Hepatocyte (in vitro differentiated cells): ENCODE data around the gene TPMT. TPM values are rescaled to one million over a fixed set of nuclear protein-coding genes. Genes with fewer than 3 reads are reported as not detected.

ENCODE experiments used
- DNase-seq: peaks from one replicate; pipeline ENCODE4 v3.0.0-alpha.2; 2016; ENCODE audit warnings: low spot score
- H2AFZ ChIP-seq: fragments of 200-600 bp; sonication (generic); 2 replicates; pipeline ENCODE4 v1.6.0; 2016; ENCODE audit warnings: antibody characterized with exemption, mild to moderate bottlenecking
- H3K27ac ChIP-seq: fragments of 200-600 bp; sonication (generic); 2 replicates; pipeline ENCODE4 v1.5.1; 2016; ENCODE audit warnings: mild to moderate bottlenecking
- H3K27me3 ChIP-seq: fragments of 200-600 bp; sonication (generic); 2 replicates; pipeline ENCODE4 v1.6.1; 2016
- H3K36me3 ChIP-seq: fragments of 200-600 bp; sonication (generic); replicated peaks from 2 replicates; pipeline ENCODE4 v1.5.1; 2016; ENCODE audit warnings: low read depth; ENCODE audit not compliant: insufficient read depth
- H3K4me1 ChIP-seq: fragments of 200-600 bp; sonication (generic); 2 replicates; pipeline ENCODE4 v1.5.1; 2016; ENCODE audit warnings: mild to moderate bottlenecking, moderate library complexity; ENCODE audit not compliant: insufficient read depth
- H3K4me2 ChIP-seq: fragments of 200-600 bp; sonication (generic); 2 replicates; pipeline ENCODE4 v1.6.0; 2016
- H3K4me3 ChIP-seq: fragments of 200-600 bp; sonication (generic); 2 replicates; pipeline ENCODE4 v1.5.1; 2016; ENCODE audit warnings: mild to moderate bottlenecking
- H3K79me2 ChIP-seq: fragments of 200-600 bp; sonication (generic); 2 replicates; pipeline ENCODE4 v1.6.0; 2017; ENCODE audit warnings: mild to moderate bottlenecking
- H3K9me2 ChIP-seq: fragments of 200-600 bp; sonication (generic); replicated peaks from 2 replicates; pipeline ENCODE4 v1.6.0; 2017; ENCODE audit warnings: mild to moderate bottlenecking; ENCODE audit not compliant: insufficient read depth
- H3K9me3 ChIP-seq: fragments of 200-600 bp; sonication (generic); 2 replicates; pipeline ENCODE4 v1.5.1; 2016; ENCODE audit warnings: low read depth, mild to moderate bottlenecking
- H4K20me1 ChIP-seq: fragments of 200-600 bp; sonication (generic); 2 replicates; pipeline ENCODE4 v1.6.0; 2016; ENCODE audit warnings: mild to moderate bottlenecking; ENCODE audit not compliant: insufficient read depth, poor library complexity, severe bottlenecking
- EZH2 ChIP-seq: fragments of 200-600 bp; sonication (generic); IDR thresholded peaks from 2 replicates; pipeline ENCODE4 v1.6.1; 2016; ENCODE audit warnings: antibody characterized with exemption, mild to moderate bottlenecking, borderline replicate concordance
- EZH2phosphoT487 ChIP-seq: fragments of 200-600 bp; sonication (generic); IDR thresholded peaks from one replicate; pipeline ENCODE4 v1.6.1; 2018; ENCODE audit warnings: antibody characterized with exemption, mild to moderate bottlenecking, low read depth, moderate library complexity; ENCODE audit not compliant: unreplicated experiment, severe bottlenecking
- WGBS: methylation state at CpG from one replicate; pipeline ENCODE4 v1.1.6; 2016; ENCODE audit warnings: low lambda C conversion rate; ENCODE audit errors: missing lambda C conversion rate; 5-methylcytosine and 5-hydroxymethylcytosine counted together
- polyA plus RNA-seq: library from polyadenylated mRNA; unstranded; fragments of >200 nt; fragmentation: Nextera tagmentation; extraction: Ambion mirVana; gene quantifications from 2 replicates; pipeline ENCODE4 v1.2.1, GENCODE V29; 2016
- total RNA-seq: library from RNA; depleted of rRNA; stranded (reverse); fragments of >200 nt; gene quantifications from 2 replicates; pipeline ENCODE4 v1.2.3, GENCODE V29; 2014
- TF ChIP-seq, protein P1 (sequence below): fragments of 200-600 bp; sonication (generic); IDR thresholded peaks from 2 replicates; pipeline ENCODE4 v1.5.1; 2016; ENCODE audit warnings: antibody characterized with exemption, mild to moderate bottlenecking; ENCODE audit not compliant: poor library complexity

The TPMT gene
- total and polyA plus RNA-seq, 2 experiments from 2014 or later, result 10.0 to 15.5 TPM

DNA sequence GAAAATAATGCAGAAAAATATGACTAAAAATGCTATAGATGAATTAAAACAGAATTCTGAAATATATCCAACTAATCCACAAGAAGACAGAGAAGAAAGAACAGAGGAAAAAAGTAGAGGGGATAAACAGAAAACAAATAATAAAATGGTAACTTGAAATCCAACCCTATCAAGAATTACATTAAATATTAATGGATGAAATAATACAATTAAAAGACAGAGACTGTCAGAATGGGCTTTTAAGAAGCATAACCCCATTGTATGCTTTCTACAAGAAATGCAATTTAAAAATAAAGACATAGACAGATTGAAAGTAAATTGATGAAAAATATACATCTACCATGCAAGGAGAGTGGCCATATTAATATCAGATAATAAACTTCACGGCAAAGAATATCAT is 47.8 kb downstream of the TPMT start:
- Histone ChIP-seq H3K79me2 (no peaks in the 10 kb centered on the region), H4K20me1 (no peaks in the 10 kb centered on the region)
- WGBS, result 89% methylated on average over 1 of the region's 1 CpG

DNA sequence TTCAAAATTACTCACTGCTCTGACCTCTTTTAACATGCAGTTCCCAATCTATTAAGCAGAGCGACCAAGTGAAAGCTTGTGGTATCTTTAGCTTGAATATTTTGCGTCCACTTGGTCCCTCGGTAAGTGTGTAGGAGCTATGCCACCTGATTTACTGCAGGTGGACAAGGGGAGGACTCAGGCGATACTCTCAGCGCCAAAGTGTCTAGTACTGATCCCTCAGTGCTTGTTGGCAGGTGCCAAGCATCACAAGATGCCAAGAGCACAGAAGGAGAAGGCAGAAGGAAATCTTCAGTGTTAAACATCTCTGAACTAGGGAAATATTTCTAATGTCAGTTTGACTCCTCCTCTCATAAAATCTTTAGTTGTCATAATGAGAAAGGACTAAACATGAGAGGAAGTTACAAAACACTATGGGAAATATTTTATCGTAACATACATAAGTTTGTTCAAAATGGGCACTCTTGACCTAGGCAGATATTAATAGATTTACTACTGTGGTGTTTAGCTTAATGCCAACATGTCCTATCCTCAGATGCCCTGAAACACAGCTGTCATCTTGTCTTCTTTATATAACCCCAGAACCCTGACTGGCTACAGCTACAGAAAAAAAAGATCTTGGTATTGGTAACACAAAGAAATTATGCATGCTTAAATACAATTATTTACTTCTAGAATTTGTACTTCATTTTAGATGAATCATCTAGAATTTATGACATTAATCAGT is 51.9 kb downstream of the TPMT start:
- Histone ChIP-seq H3K4me1 (no peaks in the 10 kb centered on the region), H2AFZ (no peak overlapping the region), H4K20me1 (no peaks in the 10 kb centered on the region), H3K9me3 (no peaks in the 10 kb centered on the region), H3K27me3 (no peaks in the 10 kb centered on the region), H3K4me3 (no peak overlapping the region), H3K27ac (no peak overlapping the region), H3K9me2 (no peaks in the 10 kb centered on the region), H3K36me3 (no peaks in the 10 kb centered on the region), H3K4me2 (no peak overlapping the region), H3K79me2 (no peaks in the 10 kb centered on the region)
- no peak for DNase-seq
- WGBS, result 97% methylated on average over 6 of the region's 6 CpGs
- TF ChIP-seq EZH2phosphoT487 (no peak), EZH2 (no peak)
- TF ChIP-seq, protein P1, sequence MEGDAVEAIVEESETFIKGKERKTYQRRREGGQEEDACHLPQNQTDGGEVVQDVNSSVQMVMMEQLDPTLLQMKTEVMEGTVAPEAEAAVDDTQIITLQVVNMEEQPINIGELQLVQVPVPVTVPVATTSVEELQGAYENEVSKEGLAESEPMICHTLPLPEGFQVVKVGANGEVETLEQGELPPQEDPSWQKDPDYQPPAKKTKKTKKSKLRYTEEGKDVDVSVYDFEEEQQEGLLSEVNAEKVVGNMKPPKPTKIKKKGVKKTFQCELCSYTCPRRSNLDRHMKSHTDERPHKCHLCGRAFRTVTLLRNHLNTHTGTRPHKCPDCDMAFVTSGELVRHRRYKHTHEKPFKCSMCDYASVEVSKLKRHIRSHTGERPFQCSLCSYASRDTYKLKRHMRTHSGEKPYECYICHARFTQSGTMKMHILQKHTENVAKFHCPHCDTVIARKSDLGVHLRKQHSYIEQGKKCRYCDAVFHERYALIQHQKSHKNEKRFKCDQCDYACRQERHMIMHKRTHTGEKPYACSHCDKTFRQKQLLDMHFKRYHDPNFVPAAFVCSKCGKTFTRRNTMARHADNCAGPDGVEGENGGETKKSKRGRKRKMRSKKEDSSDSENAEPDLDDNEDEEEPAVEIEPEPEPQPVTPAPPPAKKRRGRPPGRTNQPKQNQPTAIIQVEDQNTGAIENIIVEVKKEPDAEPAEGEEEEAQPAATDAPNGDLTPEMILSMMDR, result no peak

More for the DNA sequence above, 47.8 kb downstream of the TPMT start:
- no peak overlapping the region for H3K4me2 ChIP-seq
- no peak overlapping the region for H3K27ac ChIP-seq
- H3K27me3 ChIP-seq, result no peaks in the 10 kb centered on the region
- no peak overlapping the region for H2AFZ ChIP-seq
- no peaks in the 10 kb centered on the region for H3K9me2 ChIP-seq
- no peak overlapping the region for H3K4me3 ChIP-seq
- no peaks in the 10 kb centered on the region for H3K36me3 ChIP-seq
- no peaks in the 10 kb centered on the region for H3K4me1 ChIP-seq
- TF ChIP-seq, protein P1, result no peak
- TF ChIP-seq EZH2 (no peak), EZH2phosphoT487 (no peak)
- no peaks in the 10 kb centered on the region for H3K9me3 ChIP-seq
- no peak for DNase-seq

DNA sequence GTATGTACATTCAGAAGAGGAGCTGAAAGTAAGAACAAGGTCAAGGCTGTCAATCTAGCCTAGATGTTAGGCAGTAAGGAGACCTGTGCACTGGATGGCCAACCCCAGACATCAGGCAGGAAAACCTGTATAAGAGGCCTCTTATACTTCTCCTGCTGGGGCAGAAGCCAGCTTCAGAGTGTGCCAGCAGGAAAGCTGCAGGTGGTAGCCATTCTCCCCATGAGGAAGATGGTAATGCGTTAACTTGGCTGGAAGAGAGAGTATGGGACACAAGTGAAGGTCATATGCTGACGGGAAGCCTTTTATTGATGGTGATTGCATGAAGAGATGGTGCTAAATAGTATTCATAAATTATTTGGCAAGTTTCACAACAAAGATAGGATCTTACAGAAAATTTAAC is 53.0 kb downstream of the TPMT start:
- DNase-seq, result no peak
- Histone ChIP-seq H3K27ac (no peak overlapping the region), H2AFZ (no peak overlapping the region), H3K9me3 (no peaks in the 10 kb centered on the region), H3K4me2 (no peak overlapping the region), H3K79me2 (no peaks in the 10 kb centered on the region), H3K4me3 (no peak overlapping the region), H3K27me3 (no peaks in the 10 kb centered on the region), H3K9me2 (no peaks in the 10 kb centered on the region), H3K4me1 (no peaks in the 10 kb centered on the region), H4K20me1 (no peaks in the 10 kb centered on the region), H3K36me3 (no peaks in the 10 kb centered on the region)
- TF ChIP-seq EZH2 (no peak), EZH2phosphoT487 (no peak)
- TF ChIP-seq, protein P1, result no peak
- WGBS, result 87% methylated on average over 2 of the region's 2 CpGs

DNA sequence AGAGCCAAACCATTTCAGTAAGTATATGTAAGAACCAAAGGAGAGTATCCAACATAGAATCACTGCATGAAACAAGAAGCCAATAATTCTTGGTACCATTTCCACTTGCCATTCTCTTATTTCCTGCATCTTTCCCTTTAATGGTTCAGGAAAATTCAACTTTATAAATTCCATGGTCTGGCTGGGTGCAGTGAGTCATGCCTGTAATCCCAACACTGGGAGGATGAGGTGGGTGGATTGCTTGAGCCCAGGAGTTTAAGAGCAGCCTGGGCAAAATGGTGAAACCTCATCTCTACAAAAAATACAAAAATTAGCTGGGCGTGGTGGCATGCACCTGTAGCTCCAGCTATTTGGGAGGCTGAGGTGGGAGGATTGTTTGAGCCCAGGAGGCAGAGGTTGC is 53.6 kb downstream of the TPMT start:
- Histone ChIP-seq H3K27ac (no peak overlapping the region), H3K9me3 (no peaks in the 10 kb centered on the region), H3K27me3 (no peaks in the 10 kb centered on the region), H3K4me1 (no peaks in the 10 kb centered on the region), H2AFZ (no peak overlapping the region), H4K20me1 (no peaks in the 10 kb centered on the region), H3K9me2 (no peaks in the 10 kb centered on the region), H3K4me3 (no peak overlapping the region), H3K36me3 (no peaks in the 10 kb centered on the region), H3K79me2 (no peaks in the 10 kb centered on the region), H3K4me2 (no peak overlapping the region)
- WGBS, result 86% methylated on average over 1 of the region's 1 CpG
- no peak for DNase-seq
- TF ChIP-seq, protein P1, result no peak
- no peak for TF ChIP-seq EZH2phosphoT487
- no peak for TF ChIP-seq EZH2
